KMS-11 (cell line): ENCODE data around the gene NFIC.

Experiments used
- H2AFZ ChIP-seq: fragments of 200-600 bp; sonication (generic); 2 replicates; pipeline ENCODE4 v1.6.1; 2016; ENCODE audit warnings: antibody characterized with exemption, mixed run types, low read depth
- H3K27ac ChIP-seq: fragments of 200-600 bp; sonication (generic); 2 replicates; pipeline ENCODE4 v1.6.1; 2016; ENCODE audit warnings: mild to moderate bottlenecking, mixed run types
- H3K27me3 ChIP-seq: fragments of 200-600 bp; sonication (generic); 2 replicates; pipeline ENCODE4 v1.6.1; 2017; ENCODE audit warnings: mild to moderate bottlenecking, low read depth, mixed run types, moderate library complexity; ENCODE audit not compliant: insufficient read depth
- H3K36me3 ChIP-seq: fragments of 200-600 bp; sonication (generic); 2 replicates; pipeline ENCODE4 v1.6.1; 2017; ENCODE audit warnings: mild to moderate bottlenecking, mixed run types; ENCODE audit not compliant: insufficient read depth
- H3K4me1 ChIP-seq: fragments of 200-600 bp; sonication (generic); 2 replicates; pipeline ENCODE4 v1.6.1; 2016; ENCODE audit warnings: mild to moderate bottlenecking, low read depth, mixed run types; ENCODE audit not compliant: poor library complexity, severe bottlenecking
- H3K4me2 ChIP-seq: fragments of 200-600 bp; sonication (generic); 2 replicates; pipeline ENCODE4 v1.7.0; 2016; ENCODE audit warnings: mild to moderate bottlenecking, mixed run types
- H3K4me3 ChIP-seq: fragments of 200-600 bp; sonication (generic); IDR thresholded peaks from 2 replicates; pipeline ENCODE4 v1.6.1; 2017; ENCODE audit warnings: low read depth, low read length, mixed read lengths; ENCODE audit not compliant: insufficient read depth
- H3K79me2 ChIP-seq: fragments of 200-600 bp; sonication (generic); 2 replicates; pipeline ENCODE4 v1.6.1; 2016; ENCODE audit warnings: low read depth, mixed run types; ENCODE audit not compliant: insufficient read depth
- H3K9ac ChIP-seq: fragments of 200-600 bp; sonication (generic); 2 replicates; pipeline ENCODE4 v1.6.1; 2016; ENCODE audit warnings: mild to moderate bottlenecking, mixed run types
- H4K20me1 ChIP-seq: fragments of 200-600 bp; sonication (generic); 2 replicates; pipeline ENCODE4 v1.6.1; 2016; ENCODE audit warnings: mild to moderate bottlenecking, mixed run types; ENCODE audit not compliant: insufficient read depth
- TF ChIP-seq, protein P1 (sequence below): fragments of 200-600 bp; sonication (generic); conservative IDR thresholded peaks from 2 replicates; pipeline ENCODE4 v1.6.1; 2017; ENCODE audit warnings: low read depth, mild to moderate bottlenecking, antibody characterized with exemption, low read length, moderate library complexity, mixed read lengths

NFIC gene

DNA sequence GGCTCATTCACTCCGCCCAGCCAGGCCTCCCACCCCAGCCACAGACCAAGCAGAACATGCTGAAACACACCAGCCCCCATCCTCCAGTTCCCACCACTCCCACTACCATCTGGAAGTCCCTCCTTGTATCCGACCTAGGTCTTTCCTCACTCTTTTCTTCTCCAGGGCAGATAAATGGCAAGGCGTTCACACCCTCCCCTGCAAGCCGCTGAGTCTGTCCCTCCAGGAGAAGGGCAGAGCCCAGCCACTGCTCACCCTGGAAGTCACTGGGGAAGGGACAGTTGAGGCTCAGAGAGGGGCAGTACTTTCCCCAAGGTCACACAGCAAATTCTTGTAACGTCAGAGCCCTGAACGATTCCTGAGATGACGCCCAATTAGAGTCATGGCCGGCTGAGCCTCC is 45.5 kb upstream of the NFIC start:
- Histone ChIP-seq H3K4me2 (no peak overlapping the region), H3K9ac (no peak overlapping the region), H3K79me2 (no peaks in the 10 kb centered on the region), H3K4me3 (no peak overlapping the region), H3K4me1 (peaks cover 2% of the 10 kb centered on the region), H3K27me3 (peaks cover 76% of the 10 kb centered on the region), H2AFZ (no peak overlapping the region), H3K36me3 (no peaks in the 10 kb centered on the region), H3K27ac (no peak overlapping the region), H4K20me1 (no peaks in the 10 kb centered on the region)
- TF ChIP-seq, protein P1, sequence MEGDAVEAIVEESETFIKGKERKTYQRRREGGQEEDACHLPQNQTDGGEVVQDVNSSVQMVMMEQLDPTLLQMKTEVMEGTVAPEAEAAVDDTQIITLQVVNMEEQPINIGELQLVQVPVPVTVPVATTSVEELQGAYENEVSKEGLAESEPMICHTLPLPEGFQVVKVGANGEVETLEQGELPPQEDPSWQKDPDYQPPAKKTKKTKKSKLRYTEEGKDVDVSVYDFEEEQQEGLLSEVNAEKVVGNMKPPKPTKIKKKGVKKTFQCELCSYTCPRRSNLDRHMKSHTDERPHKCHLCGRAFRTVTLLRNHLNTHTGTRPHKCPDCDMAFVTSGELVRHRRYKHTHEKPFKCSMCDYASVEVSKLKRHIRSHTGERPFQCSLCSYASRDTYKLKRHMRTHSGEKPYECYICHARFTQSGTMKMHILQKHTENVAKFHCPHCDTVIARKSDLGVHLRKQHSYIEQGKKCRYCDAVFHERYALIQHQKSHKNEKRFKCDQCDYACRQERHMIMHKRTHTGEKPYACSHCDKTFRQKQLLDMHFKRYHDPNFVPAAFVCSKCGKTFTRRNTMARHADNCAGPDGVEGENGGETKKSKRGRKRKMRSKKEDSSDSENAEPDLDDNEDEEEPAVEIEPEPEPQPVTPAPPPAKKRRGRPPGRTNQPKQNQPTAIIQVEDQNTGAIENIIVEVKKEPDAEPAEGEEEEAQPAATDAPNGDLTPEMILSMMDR = no peak

DNA sequence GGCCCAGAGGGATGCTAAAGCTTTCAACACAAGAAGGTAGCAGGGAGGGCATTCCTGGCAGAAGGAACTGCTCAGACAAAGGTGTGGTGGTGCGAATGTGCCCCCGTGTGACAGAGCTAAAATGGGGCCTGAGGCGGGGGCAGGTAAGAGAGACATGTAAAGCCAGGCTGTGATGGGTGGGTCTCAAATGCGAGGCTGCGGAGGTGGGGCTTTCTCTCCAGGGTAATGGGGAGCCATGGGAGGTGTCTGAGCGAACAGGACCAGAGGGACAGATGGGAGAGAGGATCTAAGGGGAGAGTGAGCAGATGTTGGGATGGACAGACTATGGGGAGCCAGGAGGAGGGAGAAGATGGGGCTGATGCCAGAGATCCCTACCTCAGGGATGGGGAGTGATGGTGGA is 44.7 kb upstream of the NFIC start:
- TF ChIP-seq, protein P1 = no peak
- no peak overlapping the region for H3K4me2 ChIP-seq
- no peak overlapping the region for H3K27ac ChIP-seq
- H3K79me2 ChIP-seq = no peaks in the 10 kb centered on the region
- H3K27me3 ChIP-seq = peaks cover 68% of the 10 kb centered on the region
- no peak overlapping the region for H2AFZ ChIP-seq
- H3K9ac ChIP-seq = no peak overlapping the region
- no peak overlapping the region for H3K4me3 ChIP-seq
- no peaks in the 10 kb centered on the region for H3K36me3 ChIP-seq
- no peaks in the 10 kb centered on the region for H4K20me1 ChIP-seq
- H3K4me1 ChIP-seq = no peaks in the 10 kb centered on the region

DNA sequence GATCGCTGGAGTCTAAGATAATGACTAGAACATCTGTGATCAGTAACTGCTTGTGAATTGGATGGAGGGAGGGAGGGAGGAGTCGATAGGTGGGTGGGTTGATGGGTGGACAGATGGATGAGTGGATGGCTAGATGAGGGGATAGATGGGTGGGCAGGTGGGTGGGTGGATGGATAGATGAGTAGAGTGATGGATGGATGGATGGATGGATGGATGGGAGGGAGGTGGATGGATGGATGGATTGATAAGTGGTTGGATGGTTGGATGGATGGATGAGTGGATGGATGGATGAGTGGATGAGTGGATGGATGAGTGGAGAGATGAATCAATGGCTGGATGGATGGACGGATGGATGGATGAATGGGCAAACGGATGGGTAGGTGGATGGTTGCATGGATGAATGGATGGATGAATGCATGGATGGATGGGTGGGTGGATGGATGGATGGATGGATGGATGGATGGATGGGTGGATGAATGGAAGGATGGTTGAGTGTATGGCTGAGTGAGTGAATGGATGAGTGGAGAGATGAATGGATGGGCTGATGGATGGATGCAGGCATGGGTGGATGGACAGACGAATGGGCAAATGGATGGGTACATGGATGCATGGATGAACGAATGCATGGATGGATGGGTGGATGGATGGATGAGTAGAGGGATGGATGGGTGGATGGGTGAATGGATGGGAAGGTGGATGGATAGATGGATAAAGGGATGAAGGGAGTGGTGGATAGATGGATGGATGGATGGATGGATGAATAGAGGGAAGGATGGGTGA is 44.0 kb upstream of the NFIC start:
- H3K4me2 ChIP-seq = no peak overlapping the region
- no peaks in the 10 kb centered on the region for H3K4me1 ChIP-seq
- peaks cover 63% of the 10 kb centered on the region for H3K27me3 ChIP-seq
- no peaks in the 10 kb centered on the region for H4K20me1 ChIP-seq
- no peak overlapping the region for H3K27ac ChIP-seq
- H3K36me3 ChIP-seq = no peaks in the 10 kb centered on the region
- H3K9ac ChIP-seq = no peak overlapping the region
- TF ChIP-seq, protein P1 = no peak
- no peak overlapping the region for H2AFZ ChIP-seq
- no peaks in the 10 kb centered on the region for H3K79me2 ChIP-seq
- no peak overlapping the region for H3K4me3 ChIP-seq

DNA sequence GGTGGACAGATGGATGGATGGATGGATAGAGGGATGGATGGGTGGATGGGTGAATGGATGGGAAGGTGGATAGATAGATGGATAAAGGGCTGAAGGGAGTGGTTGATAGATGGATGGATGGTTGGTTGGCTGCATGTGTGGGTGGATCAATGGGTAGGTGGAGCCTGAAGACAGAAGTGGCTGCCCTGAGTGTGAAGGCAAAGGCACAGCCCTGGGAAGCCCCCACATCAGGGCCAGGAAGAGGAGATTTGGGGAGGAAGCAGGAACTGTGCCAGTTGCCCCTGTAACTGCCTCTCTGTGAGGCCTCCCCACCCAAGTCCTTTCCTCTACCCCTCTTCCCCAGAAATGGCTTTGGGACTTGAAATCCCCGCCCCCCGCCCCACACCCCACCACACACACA is 43.4 kb upstream of the NFIC start:
- Histone ChIP-seq H2AFZ (no peak overlapping the region), H3K36me3 (no peaks in the 10 kb centered on the region), H3K4me2 (no peak overlapping the region), H3K9ac (no peak overlapping the region), H3K27ac (no peak overlapping the region), H4K20me1 (no peaks in the 10 kb centered on the region), H3K27me3 (peaks cover 58% of the 10 kb centered on the region), H3K4me3 (no peak overlapping the region), H3K79me2 (no peaks in the 10 kb centered on the region), H3K4me1 (no peaks in the 10 kb centered on the region)
- TF ChIP-seq, protein P1 = no peak
